Measurements from ENCODE around the gene FAM234A.
"Not testable (repeated sequence)": the region's sequence is repeated elsewhere in the genome, so short reads cannot be mapped to it uniquely, and the experiment has no call there.

Gene FAM234A

GRCh38 chr16:266258-267164 lies 31.9 kb downstream of the FAM234A start:
- no peak for DNase-seq

DNA sequence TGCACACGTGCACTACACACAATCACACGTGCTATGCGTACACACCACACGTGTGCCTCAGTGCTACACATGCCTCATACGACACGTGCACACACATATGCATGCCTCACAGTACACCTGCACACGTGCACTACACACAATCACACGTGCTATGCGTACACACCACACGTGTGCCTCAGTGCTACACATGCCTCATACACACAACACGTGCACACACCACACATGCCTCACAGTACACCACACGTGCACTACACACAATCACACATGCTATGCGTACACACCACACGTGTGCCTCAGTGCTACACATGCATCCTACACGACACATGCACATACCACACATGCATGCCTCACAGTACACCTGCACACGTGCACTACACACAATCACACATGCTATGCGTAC lies 32.9 kb downstream of the FAM234A start:
- not testable (repeated sequence) for DNase-seq

DNA sequence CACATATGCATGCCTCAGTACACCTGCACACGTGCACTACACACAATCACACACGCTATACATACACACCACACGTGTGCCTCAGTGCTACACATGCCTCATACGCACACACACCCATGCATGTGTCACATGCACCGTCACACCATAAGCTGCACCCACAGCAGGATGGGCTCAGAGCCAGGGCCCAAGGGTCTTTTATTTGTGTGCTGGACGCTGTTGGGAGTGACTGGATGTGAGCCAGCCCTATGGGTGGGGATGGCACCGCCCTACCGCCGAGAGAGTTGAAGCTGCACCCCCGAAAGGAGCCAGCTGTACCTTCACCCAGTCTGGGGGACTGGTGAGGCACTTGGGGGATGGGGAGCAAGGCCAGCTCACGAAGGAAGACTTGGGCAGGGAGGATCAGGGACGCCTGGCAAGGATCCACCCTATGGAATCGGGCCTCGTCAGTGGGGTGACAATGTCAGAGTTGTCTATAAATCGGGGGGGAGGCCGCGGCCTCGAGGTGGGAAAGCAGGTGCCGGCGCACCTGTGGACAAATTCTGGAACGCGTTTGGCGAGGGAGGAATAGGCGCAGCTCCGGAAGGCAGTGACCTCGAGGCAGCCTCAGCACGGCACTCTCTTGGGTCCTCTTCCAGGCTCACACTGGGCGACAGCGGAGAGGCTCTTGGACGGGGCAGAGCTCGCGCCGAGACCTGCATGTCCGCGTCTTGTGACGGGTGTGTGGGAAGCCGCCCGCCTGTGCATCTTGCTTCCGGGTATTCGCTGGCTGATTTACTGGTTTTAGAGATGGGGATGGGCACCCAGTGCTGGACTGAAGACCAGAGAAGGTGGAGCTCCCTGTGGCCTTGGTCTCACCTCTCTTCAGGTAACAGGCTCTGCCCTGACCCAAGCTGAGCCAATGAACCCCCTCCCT lies 33.8 kb downstream of the FAM234A start:
- DNase-seq, result no peak

DNA sequence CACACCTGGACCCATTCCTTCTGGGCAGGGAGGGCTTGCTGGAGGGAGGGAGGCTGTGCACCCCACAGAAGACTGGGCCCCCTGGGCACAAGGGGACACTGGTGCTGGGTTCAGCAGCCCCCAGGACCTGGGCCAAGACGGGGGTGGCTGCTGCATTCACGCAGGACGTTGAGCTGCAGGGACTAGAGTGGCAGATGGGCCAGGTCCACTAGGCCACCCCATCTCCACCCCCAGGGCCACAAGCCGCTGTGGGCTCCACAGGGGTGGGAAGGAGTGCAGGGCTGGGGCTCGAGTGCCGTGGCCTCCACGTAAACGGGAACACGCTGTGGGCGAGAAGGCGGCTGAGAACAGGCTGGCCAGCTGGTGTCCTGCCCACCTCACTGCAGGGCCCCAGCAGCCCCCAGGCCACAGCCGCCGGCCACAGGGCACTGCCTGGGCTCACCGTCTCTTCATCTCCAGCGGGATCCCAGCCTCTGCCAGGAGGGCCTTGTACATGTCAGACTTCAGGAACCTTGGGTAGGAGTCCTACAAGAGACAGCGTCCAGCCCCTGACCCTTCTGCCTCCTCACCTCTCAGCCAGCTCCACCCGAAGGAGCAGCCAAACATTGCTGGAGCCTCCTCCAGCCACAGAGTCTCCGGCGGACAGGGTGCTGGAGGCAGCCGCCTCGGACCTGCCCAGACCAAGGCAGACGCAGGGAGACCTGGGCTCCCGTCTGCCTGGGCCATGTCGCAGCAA lies 34.6 kb downstream of the FAM234A start:
- no peak for DNase-seq

GRCh38 chr16:270381-271255 lies 36.0 kb downstream of the FAM234A start:
- DNase-seq, result no peak

DNA sequence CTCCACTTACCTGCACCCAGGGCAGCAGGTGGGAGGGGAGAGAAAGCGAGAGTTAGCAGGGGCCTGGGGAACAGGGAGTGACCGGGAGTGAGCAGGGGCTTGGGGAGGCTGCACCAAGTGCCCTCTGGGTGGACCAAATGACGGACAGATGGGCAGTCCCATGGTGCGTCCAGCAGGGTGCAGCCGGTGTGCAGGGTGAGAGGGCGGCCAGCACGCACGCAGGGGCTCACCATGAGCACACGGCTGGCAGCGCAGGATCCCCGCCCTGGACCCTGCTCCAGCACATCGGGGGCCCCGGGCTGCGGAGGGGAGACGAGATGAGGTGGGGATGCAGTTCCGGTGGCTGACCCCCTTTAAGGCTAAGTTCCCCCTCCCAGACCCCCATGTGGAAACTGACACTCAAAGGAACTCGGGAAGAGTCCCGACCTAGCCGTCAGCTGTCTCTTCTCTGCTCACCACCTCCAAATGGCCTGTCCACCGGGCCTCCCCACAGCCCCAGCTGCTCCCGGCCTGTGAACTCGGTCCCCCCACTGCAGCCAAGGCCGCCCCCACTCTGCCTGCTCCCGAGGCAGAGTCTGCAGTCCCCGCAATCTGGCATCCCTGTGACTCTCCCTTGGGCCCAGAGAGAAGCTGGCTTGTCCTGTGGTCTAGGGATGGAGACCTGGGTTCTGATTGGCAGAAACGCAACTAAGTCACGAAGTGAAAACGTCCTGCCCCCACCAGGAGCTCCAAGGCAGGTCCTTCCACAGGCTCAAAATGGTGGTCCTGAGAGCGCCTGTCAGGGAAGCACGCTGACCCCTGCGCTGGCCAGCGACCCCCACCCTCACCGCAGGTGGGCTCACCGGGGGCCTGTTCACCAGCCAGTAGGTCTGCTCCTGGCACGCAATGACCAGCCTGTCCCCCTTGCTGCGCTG lies 38.3 kb downstream of the FAM234A start:
- no peak for DNase-seq

GRCh38 chr16:273547-274421 lies 39.2 kb downstream of the FAM234A start:
- DNase-seq, result no peak

DNA sequence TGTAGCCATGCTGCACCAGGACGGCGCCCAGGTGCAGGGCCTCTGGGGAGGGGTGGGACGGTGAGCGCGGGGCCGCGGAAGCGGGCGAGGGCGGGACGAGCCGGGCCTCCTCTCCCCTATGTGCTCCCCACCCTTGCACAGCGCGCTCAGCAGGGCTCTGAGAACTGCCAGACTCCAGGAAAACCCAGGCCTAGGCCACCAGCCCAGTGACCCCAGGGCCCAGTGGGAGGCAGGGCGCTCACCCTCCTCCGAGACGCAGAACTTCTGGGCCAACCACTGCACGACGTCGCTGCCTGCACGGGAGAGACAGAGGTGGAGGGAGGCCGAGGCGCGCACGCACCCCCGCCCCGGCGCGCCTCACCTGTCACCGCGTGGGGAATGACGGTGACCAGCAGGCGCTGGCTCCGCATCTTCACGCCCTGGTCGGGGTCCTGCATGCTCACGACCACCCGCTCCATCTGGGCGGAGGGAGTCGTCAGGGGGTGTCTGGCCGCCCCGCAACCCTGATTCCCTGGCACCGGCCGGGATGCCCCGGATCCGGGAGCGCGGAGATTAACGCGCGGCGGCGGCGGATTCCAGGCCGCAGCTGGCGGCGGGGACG lies 40.5 kb downstream of the FAM234A start:
- no peak for DNase-seq

DNA sequence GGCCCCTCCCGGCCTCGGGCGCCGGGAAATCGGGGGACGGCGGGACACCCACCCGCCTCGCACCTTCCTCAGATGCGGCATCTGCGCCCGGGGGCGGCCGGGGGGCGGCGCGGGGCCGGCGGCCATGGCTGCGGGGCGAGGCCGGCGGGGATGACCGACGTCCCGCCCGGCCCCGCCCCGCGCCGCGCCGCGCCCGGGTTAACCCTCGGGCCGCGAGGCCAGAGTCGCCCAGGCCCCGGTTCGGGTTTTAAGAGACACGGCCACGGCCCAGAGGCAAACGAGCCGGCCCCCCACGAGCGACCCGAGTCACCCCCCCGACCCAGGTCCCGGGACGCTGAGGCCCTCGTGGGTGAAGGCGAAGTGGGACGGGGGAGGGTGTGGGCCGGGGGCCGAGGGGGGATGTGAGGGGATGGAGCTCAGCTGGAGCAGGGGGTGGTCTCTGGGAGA lies 41.2 kb downstream of the FAM234A start, which contains the start of gene RGS11:
Gene RGS11 (minus strand): TSS at position 159 of the 447 bp plus-strand sequence. CDS start 33 bp downstream, at position 126.
- DNase-seq, result no peak

DNA sequence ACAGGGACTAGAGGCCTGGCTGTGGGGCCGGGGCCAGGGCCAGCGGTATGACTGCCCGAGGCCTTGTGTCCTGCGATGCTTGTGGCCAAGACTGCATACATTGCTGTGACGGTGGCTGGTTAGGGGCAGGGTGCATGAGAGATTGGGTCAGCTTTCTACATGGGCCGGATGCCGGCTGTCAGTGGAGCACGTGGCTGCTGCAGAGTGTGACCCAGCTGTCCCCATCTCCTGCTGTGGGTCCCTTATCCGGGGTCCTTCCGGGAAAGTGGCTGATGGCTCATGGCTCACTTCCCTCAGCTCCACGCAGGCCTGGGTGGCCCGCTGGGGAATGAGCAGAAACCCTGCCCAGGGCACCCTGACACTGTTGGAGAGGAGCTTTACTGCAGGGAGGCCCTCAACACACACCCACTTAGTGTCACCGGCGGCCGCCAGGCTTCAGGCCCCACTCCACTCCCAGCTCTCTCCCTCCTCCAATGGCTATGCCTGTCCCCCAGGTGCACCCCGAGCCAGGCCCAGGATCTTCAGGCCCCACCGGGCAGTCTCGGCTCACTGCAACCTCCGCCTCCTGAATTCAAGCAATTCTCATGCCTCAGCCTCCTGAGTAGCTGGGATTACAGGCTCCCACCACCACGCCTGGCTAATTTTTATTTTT lies 41.9 kb downstream of the FAM234A start:
- DNase-seq, result no peak

DNA sequence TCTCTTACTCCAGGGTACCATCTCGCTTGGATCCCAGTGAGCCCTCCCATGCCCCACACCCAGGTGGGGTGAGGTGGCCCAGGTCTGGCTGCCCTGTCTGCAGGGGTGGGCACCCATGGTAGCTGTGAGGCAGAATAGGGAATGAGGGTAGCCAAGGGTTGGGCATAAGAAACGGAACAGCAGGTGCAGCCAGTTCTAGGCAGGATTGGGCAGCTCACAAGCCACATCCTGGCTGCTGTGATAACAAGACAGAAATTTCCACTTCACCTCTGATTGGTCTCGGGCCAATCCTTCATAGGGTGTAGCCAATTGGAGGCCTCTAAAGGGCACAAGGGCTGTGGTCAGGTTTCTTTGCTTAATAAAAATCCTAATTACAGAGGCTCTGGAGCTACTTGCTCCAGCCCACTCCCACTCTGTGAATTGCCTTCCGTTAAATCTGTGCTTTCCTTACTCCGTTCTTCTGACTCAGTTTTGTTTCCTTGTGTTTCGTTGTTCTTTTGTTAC lies 44.3 kb downstream of the FAM234A start:
- DNase-seq, result no peak

DNA sequence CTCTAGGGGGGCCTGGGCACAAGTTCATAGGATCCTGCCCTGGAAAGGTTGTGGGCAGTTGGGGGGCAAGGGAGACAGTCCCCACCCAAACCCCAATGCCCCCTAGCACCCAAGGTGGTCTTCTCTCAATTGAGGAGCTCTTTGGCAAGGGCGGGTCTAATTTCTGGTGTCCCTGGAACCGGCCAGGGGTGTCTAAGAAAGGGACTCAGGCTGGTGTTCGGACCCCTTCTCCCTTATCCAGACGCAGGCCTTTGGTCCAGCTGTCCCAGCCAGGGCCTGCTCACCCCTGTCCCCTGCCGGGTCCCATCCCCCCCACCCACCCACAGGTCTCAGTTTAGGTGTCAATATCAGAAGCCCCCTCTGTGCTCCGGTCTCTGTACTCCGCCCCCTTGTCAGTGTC lies 44.9 kb downstream of the FAM234A start:
- no peak for DNase-seq

DNA sequence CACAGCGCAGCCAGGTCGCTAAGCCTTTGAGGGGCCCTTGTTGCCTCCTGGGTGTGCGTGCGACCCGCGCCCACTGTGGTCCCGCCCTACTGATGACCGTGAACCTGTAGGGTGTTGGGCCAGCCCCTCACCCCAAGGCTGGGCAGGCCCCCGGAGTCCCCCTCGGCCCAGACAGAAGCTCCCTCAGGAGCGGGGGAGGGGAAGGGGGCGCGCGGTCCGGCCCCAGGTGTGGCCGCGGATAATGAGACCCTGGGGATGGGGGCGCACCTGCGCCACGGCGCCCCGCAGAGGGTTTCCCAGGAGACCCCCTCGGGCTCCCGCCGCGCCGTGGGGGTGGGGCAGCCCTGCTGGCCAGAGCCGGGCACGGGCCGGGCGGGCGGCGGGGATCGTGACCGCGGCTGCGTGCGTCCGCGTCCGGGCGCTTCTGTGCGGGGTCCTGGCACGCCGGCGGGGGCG lies 45.4 kb downstream of the FAM234A start:
- no peak for DNase-seq

DNA sequence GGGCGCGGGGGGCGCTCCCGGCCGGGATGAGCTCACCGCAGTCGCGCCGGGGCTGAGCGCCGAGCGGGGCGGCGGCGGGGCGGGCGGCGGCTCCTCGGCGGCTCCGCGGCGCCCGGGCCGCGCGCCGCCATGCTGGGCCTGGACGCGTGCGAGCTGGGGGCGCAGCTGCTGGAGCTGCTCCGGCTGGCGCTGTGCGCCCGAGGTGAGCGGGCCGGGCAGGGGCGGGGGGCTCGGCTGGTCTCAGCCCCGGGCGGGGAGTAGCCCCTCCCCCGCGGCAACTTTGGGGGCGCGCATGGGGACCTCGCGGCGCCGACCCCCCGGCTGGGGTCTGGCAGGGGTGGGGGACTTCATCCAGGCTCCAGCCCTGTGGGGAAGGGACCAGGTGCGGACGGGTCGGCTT lies 45.9 kb downstream of the FAM234A start, which contains the start of gene ARHGDIG:
Gene ARHGDIG (plus strand): TSS at position 40 of the 400 bp plus-strand sequence. CDS start 90 bp downstream, at position 130.
- DNase-seq, result no peak

DNA sequence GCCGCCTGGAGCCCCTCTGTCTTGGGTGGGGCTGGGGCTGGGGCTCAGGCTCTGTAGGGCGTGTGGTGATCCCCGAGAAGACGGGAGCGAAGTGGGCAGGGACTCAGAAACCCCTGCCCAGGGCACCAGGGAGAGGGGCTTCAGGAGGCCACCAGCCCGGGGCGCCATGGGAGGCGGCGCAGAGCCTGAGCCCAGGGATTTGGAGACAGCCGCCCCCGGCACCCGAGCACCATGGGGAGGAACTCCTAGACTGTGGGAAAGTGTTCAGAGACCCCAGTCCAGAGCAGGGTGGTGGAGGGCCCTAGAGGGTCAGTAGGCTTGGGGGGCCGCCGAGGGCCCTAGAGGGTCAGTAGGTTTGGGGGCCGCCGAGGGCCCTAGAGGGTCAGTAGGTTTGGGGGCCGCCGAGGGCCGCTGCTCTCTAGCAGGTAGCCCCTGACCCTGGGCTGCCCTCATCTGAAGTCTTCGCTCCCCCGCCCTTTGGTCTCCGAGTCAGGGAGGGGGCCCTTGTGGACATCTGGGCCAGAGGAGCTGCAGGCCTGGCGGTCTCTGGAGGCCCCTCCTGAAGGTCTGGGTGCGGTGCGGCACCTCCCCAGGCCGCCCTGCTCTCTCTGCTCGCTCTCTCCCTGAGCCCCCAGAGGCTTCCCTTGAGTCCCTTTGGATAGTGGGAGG lies 46.5 kb downstream of the FAM234A start:
- DNase-seq, result no peak

DNA sequence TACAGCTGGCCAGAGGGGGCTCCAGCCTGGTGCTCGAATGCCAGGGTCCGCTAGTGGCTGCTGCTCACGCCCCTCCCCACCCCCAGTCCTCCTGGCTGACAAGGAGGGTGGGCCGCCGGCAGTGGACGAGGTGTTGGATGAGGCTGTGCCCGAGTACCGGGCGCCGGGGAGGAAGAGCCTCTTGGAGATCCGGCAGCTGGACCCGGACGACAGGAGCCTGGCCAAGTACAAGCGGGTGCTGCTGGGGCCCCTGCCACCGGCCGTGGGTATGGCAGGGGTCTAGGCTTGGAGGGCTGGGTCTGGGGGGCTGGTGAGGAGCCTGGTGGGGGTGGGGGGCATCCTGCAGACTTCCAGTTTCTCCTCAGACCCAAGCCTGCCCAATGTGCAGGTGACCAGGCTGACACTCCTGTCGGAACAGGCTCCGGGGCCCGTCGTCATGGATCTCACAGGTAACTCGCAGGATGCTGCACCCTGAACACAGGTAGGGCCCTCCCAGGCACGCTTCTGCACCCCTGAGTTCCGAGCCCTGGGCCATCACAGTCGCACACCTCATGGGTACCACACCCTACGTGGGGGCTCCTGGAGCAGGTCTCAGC lies 47.1 kb downstream of the FAM234A start:
- no peak for DNase-seq

- DNase-seq, result no peak
Measured at GRCh38 chr16:282491-282890, 47.9 kb downstream of the FAM234A start.
